WTC11 (cell line): ENCODE results near the gene ATG5. TPM values are rescaled to one million over a fixed set of nuclear protein-coding genes. Genes with fewer than 3 reads are reported as not detected.
A peak's percentile ranks its signal among the peaks of the same experiment; 100 is the strongest.

Experiments used
- ATAC-seq: fragments of 200-7000 bp; cut with Tn5 transposase; 2 replicates; pipeline ENCODE4 v1.10.0; 2021; ENCODE audit warnings: mild to moderate bottlenecking, moderate library complexity
- CTCF ChIA-PET: fragments of 300-600 bp; sonication (Branson Sonifier 250); formaldehyde crosslinking; loops from one replicate; lab custom pipeline; 2021; ENCODE audit warnings: antibody characterized with exemption; lab: Charles Lee
- POLR2A ChIA-PET: fragments of 350-600 bp; sonication (Branson Sonifier 250); formaldehyde crosslinking; loops from one replicate; lab custom pipeline; 2021; ENCODE audit warnings: antibody characterized with exemption; lab: Charles Lee
- DNase-seq: peaks from one replicate; pipeline ENCODE4 v3.0.0; 2021; ENCODE audit warnings: low spot score
- H3K27ac Mint-ChIP-seq: 2 replicates; pipeline ENCODE4 v1.8.0; 2021; ENCODE audit warnings: mixed read lengths
- H3K27me3 Mint-ChIP-seq: 2 replicates; pipeline ENCODE4 v1.8.0; 2021; ENCODE audit warnings: low read depth, mild to moderate bottlenecking, moderate library complexity, mixed read lengths
- H3K36me3 Mint-ChIP-seq: 2 replicates; pipeline ENCODE4 v1.8.0; 2021; ENCODE audit warnings: mixed read lengths
- H3K4me1 Mint-ChIP-seq: 2 replicates; pipeline ENCODE4 v1.8.0; 2022; ENCODE audit warnings: mixed read lengths
- H3K4me3 Mint-ChIP-seq: 2 replicates; pipeline ENCODE4 v1.8.0; 2021; ENCODE audit warnings: mild to moderate bottlenecking, moderate library complexity, mixed read lengths
- H3K9me3 Mint-ChIP-seq: 2 replicates; pipeline ENCODE4 v1.8.0; 2021; ENCODE audit warnings: mixed read lengths
- ATF2 ChIP-seq: sonication (generic); formaldehyde crosslinking; IDR thresholded peaks from 2 replicates; pipeline ENCODE4 v1.8.1; 2022; ENCODE audit warnings: low read depth, missing genetic modification reagents, borderline replicate concordance
- CBFB ChIP-seq: sonication (generic); formaldehyde crosslinking; IDR thresholded peaks from 2 replicates; pipeline ENCODE4 v1.8.1; 2022; ENCODE audit warnings: mild to moderate bottlenecking, low read depth, missing genetic modification reagents
- CREB1 ChIP-seq: sonication (generic); formaldehyde crosslinking; IDR thresholded peaks from 2 replicates; pipeline ENCODE4 v1.8.0; 2023; ENCODE audit warnings: mild to moderate bottlenecking, missing genetic modification reagents
- HMGA2 ChIP-seq: fragments of 250-450 bp; sonication (Bioruptor Pico); IDR thresholded peaks from 2 replicates; pipeline ENCODE4 v1.4.0; 2021; ENCODE audit warnings: mild to moderate bottlenecking, moderate library complexity
- HMGXB4 ChIP-seq: sonication (generic); formaldehyde crosslinking; IDR thresholded peaks from 2 replicates; pipeline ENCODE4 v1.8.1; 2023; ENCODE audit warnings: mild to moderate bottlenecking, moderate library complexity, missing genetic modification reagents
- NFYB ChIP-seq: sonication (generic); formaldehyde crosslinking; conservative IDR thresholded peaks from 2 replicates; pipeline ENCODE4 v1.8.0; 2022; ENCODE audit warnings: low read depth, missing genetic modification reagents
- OVOL2 ChIP-seq: fragments of 250-450 bp; sonication (Bioruptor Pico); IDR thresholded peaks from 2 replicates; pipeline ENCODE4 v1.9.0; 2021; ENCODE audit warnings: mild to moderate bottlenecking, borderline replicate concordance
- SMAD3 ChIP-seq: sonication (generic); formaldehyde crosslinking; IDR thresholded peaks from 2 replicates; pipeline ENCODE4 v1.8.0; 2022; ENCODE audit warnings: missing genetic modification reagents, mild to moderate bottlenecking, borderline replicate concordance
- ZMAT4 ChIP-seq: fragments of 250-450 bp; sonication (Bioruptor Pico); IDR thresholded peaks from 2 replicates; pipeline ENCODE4 v1.9.0; 2021; ENCODE audit warnings: mild to moderate bottlenecking
- ZNF138 ChIP-seq: sonication (generic); formaldehyde crosslinking; conservative IDR thresholded peaks from 2 replicates; pipeline ENCODE4 v1.8.1; 2022; ENCODE audit warnings: mild to moderate bottlenecking, moderate library complexity, missing genetic modification reagents
- ZNF263 ChIP-seq: sonication (generic); formaldehyde crosslinking; IDR thresholded peaks from 2 replicates; pipeline ENCODE4 v1.8.1; 2022; ENCODE audit warnings: low read depth, mild to moderate bottlenecking, moderate library complexity, missing genetic modification reagents
- ZNF317 ChIP-seq: sonication (generic); formaldehyde crosslinking; IDR thresholded peaks from 2 replicates; pipeline ENCODE4 v1.8.1; 2023; ENCODE audit warnings: low read depth, mild to moderate bottlenecking, moderate library complexity, missing genetic modification reagents, borderline replicate concordance
- ZNF396 ChIP-seq: fragments of 250-450 bp; sonication (Bioruptor Pico); IDR thresholded peaks from 2 replicates; pipeline ENCODE4 v1.8.0; 2021; ENCODE audit warnings: mild to moderate bottlenecking, moderate library complexity, borderline replicate concordance
- total RNA-seq: library from RNA; stranded (reverse); gene quantifications from 3 replicates; pipeline ENCODE4 v1.2.3, GENCODE V29; 2021
- TF ChIP-seq, protein P1 (sequence below): fragments of 250-450 bp; sonication (Bioruptor Pico); IDR thresholded peaks from 2 replicates; pipeline ENCODE4 v1.8.0; 2021; ENCODE audit warnings: mild to moderate bottlenecking
- TF ChIP-seq, protein P2 (sequence below): fragments of 250-450 bp; sonication (Bioruptor Pico); IDR thresholded peaks from 2 replicates; pipeline ENCODE4 v1.9.0; 2021; ENCODE audit warnings: mild to moderate bottlenecking, borderline replicate concordance
- TF ChIP-seq, protein P3 (sequence below): fragments of 250-450 bp; sonication (Bioruptor Pico); IDR thresholded peaks from 2 replicates; pipeline ENCODE4 v1.9.0; 2021; ENCODE audit warnings: mild to moderate bottlenecking

Gene ATG5
- total RNA-seq, 1 experiment from 2014 or later = 32.6 TPM

DNA sequence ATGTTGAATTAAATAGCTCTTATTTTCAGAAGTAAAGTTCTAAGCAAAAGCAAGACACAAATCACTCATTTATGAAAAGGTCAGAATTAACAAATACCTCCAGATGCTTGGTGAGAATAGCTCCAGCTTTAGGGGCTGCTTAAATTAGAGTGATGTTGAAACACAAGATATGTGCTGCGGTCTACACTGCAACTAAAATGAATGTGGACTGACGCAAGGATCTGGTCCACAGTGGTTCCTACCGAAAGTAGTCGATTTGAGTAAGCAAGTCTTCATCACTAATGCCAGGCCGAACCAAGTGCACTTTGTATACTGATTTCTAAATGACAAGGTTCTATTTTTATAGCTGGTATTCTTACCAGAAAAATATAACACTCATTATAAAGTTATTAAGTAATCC is 143.1 kb downstream of the ATG5 start:
- CTCF ChIA-PET = interaction anchor here (1.0 to 1.5 kb wide), 3 partner anchors 13 to 119 kb away, joined by 3 read pairs; no protein-coding TSS in a partner anchor
- H3K27me3 Mint-ChIP-seq = no peaks in the 10 kb centered on the region
- peaks cover 8% of the 10 kb centered on the region for H3K4me1 Mint-ChIP-seq
- H3K4me3 Mint-ChIP-seq = no peak overlapping the region
- no peak for DNase-seq
- 0 out of 2 replicates have a peak, but pooled peaks cover 4% of the 10 kb centered on the region for H3K36me3 Mint-ChIP-seq
- POLR2A ChIA-PET = interaction anchor here (0.6 kb wide), 1 partner anchor 16 kb away, joined by 3 read pairs; no protein-coding TSS in a partner anchor
- TF ChIP-seq, protein P1, sequence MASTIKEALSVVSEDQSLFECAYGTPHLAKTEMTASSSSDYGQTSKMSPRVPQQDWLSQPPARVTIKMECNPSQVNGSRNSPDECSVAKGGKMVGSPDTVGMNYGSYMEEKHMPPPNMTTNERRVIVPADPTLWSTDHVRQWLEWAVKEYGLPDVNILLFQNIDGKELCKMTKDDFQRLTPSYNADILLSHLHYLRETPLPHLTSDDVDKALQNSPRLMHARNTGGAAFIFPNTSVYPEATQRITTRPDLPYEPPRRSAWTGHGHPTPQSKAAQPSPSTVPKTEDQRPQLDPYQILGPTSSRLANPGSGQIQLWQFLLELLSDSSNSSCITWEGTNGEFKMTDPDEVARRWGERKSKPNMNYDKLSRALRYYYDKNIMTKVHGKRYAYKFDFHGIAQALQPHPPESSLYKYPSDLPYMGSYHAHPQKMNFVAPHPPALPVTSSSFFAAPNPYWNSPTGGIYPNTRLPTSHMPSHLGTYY = no peak
- TF ChIP-seq ZNF396 (no peak), ATF2 (CRISPR knock-in tag) (no peak), ZMAT4 (CRISPR knock-in tag) (no peak)
- TF ChIP-seq, protein P2, sequence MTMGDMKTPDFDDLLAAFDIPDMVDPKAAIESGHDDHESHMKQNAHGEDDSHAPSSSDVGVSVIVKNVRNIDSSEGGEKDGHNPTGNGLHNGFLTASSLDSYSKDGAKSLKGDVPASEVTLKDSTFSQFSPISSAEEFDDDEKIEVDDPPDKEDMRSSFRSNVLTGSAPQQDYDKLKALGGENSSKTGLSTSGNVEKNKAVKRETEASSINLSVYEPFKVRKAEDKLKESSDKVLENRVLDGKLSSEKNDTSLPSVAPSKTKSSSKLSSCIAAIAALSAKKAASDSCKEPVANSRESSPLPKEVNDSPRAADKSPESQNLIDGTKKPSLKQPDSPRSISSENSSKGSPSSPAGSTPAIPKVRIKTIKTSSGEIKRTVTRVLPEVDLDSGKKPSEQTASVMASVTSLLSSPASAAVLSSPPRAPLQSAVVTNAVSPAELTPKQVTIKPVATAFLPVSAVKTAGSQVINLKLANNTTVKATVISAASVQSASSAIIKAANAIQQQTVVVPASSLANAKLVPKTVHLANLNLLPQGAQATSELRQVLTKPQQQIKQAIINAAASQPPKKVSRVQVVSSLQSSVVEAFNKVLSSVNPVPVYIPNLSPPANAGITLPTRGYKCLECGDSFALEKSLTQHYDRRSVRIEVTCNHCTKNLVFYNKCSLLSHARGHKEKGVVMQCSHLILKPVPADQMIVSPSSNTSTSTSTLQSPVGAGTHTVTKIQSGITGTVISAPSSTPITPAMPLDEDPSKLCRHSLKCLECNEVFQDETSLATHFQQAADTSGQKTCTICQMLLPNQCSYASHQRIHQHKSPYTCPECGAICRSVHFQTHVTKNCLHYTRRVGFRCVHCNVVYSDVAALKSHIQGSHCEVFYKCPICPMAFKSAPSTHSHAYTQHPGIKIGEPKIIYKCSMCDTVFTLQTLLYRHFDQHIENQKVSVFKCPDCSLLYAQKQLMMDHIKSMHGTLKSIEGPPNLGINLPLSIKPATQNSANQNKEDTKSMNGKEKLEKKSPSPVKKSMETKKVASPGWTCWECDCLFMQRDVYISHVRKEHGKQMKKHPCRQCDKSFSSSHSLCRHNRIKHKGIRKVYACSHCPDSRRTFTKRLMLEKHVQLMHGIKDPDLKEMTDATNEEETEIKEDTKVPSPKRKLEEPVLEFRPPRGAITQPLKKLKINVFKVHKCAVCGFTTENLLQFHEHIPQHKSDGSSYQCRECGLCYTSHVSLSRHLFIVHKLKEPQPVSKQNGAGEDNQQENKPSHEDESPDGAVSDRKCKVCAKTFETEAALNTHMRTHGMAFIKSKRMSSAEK (CRISPR knock-in tag) = no peak
- ATAC-seq = no peak
- no peak overlapping the region for H3K27ac Mint-ChIP-seq
- H3K9me3 Mint-ChIP-seq = no peaks in the 10 kb centered on the region

DNA sequence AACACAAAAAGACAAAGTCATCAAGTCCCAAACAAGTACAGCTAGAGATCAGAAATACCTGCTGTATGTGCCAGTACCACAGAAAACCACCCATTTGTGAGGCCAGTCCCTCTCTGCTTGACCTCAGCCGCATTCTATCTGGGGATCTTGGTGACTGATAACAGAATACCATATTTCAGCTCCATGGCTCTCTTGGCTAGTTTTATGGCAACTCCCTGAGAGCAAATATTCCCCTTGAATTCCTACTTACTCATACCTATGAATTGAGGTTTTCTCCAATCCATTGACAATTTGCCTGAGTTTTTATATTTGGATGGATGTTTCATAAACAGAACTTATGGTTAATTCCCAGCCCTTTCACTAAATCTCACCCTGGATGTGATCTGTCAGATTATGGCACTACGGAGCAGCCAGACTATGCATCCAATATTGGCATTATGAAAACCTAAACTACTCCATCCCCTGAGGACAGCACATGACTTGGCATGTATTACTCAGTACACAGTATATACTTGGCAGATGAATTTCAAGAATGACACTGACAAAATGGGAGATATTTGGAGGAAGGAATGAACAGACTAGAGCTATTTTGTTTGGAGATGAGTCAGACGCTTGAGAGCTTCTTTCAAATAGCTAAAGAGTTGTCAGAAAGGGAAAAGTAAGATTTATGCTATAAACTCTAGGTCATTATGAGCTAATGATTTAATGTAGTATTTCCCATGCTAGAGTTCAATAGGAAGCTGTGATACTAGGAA is 143.7 kb downstream of the ATG5 start:
- Mint-ChIP-seq H3K27me3 (no peaks in the 10 kb centered on the region), H3K9me3 (no peaks in the 10 kb centered on the region), H3K36me3 (0 out of 2 replicates have a peak, but pooled peaks cover 4% of the 10 kb centered on the region), H3K4me3 (no peak overlapping the region), H3K4me1 (0 out of 2 replicates have a peak, but pooled peaks cover 5% of the 10 kb centered on the region), H3K27ac (peak overlapping the region; percentile 8; the same call in 1 of the 2 replicates)
- TF ChIP-seq HMGA2 = no peak
- TF ChIP-seq ZNF263 (CRISPR knock-in tag) = no peak
- TF ChIP-seq CREB1 (CRISPR knock-in tag) = no peak
- TF ChIP-seq ZNF317 (CRISPR knock-in tag) = no peak
- TF ChIP-seq SMAD3 = no peak
- no peak for TF ChIP-seq CBFB (CRISPR knock-in tag)
- TF ChIP-seq NFYB = no peak
- TF ChIP-seq ZNF138 = no peak
- CTCF ChIA-PET = interaction anchor here (1.0 to 1.5 kb wide), 3 partner anchors 13 to 119 kb away, joined by 3 read pairs; no protein-coding TSS in a partner anchor
- DNase-seq (no peak), ATAC-seq (no peak)
- POLR2A ChIA-PET = no interaction called here

DNA sequence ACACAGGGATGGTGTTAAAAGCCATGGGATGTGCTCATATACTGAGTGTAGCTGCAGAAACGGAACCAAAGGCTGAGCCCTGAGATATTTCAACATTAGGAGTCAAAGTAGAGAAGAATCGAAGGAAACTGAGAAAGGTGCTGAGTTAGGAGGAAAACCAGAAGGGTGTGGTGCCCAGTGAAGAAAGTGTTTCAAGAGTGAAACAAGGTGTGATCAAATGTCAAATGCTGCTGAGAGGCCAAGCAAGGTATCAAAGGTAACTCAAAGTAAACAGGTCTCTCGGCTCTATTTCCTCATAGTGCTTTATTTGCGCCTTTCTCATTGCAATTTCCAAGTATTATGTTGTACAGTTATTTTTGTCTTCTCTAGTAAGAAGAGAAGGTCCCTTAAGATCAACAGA is 145.4 kb downstream of the ATG5 start:
- H3K36me3 Mint-ChIP-seq = no peaks in the 10 kb centered on the region
- DNase-seq = no peak
- no peaks in the 10 kb centered on the region for H3K27me3 Mint-ChIP-seq
- ChIA-PET CTCF (no interaction called here), POLR2A (no interaction called here)
- no peaks in the 10 kb centered on the region for H3K9me3 Mint-ChIP-seq
- no peak overlapping the region for H3K27ac Mint-ChIP-seq
- 0 out of 2 replicates have a peak, but pooled peaks cover 6% of the 10 kb centered on the region for H3K4me1 Mint-ChIP-seq
- no peak overlapping the region for H3K4me3 Mint-ChIP-seq
- no peak for ATAC-seq
- TF ChIP-seq HMGXB4 (no peak), OVOL2 (CRISPR knock-in tag) (no peak), ZNF263 (CRISPR knock-in tag) (no peak)
- TF ChIP-seq, protein P3, sequence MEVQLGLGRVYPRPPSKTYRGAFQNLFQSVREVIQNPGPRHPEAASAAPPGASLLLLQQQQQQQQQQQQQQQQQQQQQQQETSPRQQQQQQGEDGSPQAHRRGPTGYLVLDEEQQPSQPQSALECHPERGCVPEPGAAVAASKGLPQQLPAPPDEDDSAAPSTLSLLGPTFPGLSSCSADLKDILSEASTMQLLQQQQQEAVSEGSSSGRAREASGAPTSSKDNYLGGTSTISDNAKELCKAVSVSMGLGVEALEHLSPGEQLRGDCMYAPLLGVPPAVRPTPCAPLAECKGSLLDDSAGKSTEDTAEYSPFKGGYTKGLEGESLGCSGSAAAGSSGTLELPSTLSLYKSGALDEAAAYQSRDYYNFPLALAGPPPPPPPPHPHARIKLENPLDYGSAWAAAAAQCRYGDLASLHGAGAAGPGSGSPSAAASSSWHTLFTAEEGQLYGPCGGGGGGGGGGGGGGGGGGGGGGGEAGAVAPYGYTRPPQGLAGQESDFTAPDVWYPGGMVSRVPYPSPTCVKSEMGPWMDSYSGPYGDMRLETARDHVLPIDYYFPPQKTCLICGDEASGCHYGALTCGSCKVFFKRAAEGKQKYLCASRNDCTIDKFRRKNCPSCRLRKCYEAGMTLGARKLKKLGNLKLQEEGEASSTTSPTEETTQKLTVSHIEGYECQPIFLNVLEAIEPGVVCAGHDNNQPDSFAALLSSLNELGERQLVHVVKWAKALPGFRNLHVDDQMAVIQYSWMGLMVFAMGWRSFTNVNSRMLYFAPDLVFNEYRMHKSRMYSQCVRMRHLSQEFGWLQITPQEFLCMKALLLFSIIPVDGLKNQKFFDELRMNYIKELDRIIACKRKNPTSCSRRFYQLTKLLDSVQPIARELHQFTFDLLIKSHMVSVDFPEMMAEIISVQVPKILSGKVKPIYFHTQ (CRISPR knock-in tag) = no peak
